Stimulated activated CD4-positive, alpha-beta T cell treated with anti-CD3 and anti-CD28 coated beads, Interleukin-4, amount 100 ng/mL, for 4 hours (primary cell): Measurements from ENCODE around the gene C19orf85.

Source experiments
- DNase-seq, 2 experiments: peaks; one replicate each; pipeline ENCODE4 v3.0.0-alpha.2; 2020

Gene C19orf85

DNA sequence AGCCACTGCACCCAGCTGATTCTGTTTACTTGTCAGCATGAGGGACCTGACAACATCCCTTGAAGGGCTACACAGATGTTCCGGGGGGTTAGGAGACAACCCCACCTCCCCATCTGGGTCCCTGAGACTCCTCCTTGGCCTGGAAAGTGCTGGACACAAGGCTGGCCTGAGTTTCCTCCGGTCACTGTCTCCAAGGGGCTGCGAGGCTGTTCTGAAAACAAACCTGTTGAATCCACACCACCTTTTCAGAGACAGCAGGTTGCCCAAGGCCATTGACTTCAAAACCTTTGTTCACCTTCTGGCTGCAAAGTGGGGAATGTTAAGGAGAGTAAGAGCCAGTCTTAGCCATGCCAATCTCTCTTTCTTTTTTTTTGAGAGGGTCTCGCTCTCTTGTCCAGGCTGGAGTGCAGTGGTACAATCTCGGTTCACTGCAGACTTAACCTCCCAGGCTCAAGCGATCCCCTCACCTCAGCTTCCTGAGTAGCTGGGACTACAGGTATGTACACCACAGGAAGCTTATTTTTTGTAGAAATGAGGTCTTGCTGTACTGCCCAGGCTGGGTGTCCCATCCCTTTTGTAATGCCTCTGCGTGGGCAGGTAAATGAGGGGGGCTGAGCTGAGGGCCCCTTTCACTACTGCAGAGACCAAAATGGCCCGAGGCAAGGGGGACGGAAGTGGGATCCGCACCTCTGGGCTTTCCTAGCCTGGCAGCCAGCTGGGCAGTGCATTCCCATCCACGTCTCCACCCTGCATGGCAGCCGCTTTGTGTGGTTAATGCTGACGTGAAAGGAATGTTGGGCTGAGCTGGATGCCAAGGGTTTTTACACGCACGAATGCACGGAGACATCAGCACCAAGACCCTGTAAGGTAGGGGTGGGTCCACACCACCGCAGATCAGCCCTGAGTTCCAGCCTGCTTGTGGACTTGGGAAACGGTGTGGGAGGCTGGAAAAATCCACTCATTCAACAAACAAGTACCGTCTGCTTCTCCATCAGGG, 10.0 kb upstream of the C19orf85 start:
- no peak for DNase-seq

DNA sequence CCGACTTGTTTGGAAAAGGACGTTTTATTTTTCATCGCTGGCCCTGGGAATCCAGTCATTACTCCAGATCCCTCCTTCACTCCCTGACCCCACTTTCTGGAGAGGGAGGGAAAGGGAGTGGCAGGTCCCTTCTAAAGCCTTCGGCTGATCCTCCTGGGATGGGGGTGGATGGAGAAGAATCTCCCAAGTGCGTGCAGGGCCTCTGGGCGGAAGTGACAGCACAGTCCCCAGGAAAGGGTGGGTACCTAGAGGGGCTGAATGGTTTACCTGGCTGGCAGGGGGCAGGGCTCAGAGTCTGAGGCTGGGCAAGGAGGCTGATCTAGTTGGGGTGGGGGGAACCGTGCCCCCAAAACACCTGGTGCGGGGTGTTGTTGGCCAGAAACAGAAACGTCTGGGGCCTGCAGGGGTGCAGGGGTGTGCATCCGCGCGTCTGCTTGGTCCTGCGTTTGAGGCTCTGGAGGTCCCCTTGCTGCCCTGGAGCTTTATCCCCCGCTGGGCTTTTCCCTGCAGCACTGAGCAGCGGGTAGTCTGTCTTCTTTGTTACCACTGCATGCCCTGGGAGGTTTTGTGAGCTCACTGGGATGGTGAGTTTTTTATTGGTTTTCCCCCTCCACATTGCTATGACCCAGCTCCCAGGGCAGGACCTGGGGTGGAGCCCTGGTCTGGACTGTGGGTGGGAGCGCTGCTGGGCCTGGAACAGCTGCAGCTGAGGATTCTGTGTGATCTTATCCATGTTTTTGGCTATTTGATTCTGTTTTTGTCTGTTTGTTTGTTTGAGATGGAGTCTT, 8.9 kb upstream of the C19orf85 start:
- DNase-seq, result no peak

GRCh38 chr19:55472463-55472862, 7.9 kb upstream of the C19orf85 start:
- DNase-seq, result no peak

GRCh38 chr19:55471266-55471665, 6.7 kb upstream of the C19orf85 start:
- no peak for DNase-seq

DNA sequence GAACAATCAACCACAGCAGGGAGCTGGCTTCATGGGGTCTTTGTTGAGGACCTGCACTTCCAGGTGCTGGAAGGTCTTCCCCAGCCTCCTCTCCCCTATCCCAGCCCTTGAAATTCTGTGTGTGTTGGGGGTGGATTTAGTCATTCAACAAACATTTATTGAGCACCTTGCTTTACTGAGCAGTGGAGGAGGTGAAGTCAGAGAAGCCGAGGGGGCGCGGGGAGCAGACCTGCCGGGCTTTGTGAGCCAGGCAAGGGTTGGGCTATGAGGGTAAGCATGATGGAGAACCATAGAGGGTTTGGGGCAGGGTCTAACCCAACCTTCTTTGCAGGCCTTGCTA, 3.5 kb upstream of the C19orf85 start:
- no peak for DNase-seq

DNA sequence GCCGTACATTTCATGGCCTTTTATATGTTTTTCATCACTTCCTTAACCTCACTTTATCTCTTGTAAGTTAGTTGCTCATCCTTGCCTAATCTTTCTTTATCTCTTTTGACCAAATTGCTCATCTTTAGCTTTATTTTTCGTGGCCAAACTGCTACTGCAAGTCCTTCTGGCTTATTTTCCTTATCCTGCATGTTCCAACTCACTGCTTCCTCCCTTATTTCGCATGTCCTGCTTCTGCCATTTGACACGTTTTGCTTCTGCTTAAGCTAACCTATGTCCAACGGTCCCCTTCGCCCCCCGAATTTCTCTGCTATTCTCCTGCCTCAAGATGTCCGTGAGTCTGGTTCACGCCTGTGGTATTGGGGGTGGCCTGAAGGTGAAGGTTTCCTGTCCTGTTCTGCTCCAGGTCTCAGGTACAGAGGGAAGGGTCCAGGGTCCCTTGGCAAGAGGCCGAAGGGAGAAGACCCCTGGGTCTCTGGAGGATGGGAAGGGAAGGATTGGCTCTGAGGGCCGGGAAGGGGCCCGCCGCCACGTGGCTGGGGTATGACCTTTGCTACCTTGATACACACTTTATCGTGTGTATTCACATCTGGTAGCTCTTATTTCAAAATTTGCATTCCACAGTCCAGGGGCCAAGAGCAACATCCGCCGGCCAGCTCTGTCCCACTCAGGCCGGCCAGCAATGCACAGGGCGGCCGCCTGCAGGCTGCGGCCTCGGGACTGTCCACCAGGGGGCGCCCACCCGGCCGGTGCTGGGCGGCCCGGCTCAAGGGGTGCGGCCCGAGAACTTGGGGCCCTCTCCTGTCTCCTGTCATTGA, 2.9 kb upstream of the C19orf85 start:
- DNase-seq, result peak; percentile 36 to 78

- no peak for DNase-seq
Measured at GRCh38 chr19:55466241-55466614, 1.7 kb upstream of the C19orf85 start.

GRCh38 chr19:55465460-55466240, 1.1 kb upstream of the C19orf85 start:
- DNase-seq, result no peak

DNA sequence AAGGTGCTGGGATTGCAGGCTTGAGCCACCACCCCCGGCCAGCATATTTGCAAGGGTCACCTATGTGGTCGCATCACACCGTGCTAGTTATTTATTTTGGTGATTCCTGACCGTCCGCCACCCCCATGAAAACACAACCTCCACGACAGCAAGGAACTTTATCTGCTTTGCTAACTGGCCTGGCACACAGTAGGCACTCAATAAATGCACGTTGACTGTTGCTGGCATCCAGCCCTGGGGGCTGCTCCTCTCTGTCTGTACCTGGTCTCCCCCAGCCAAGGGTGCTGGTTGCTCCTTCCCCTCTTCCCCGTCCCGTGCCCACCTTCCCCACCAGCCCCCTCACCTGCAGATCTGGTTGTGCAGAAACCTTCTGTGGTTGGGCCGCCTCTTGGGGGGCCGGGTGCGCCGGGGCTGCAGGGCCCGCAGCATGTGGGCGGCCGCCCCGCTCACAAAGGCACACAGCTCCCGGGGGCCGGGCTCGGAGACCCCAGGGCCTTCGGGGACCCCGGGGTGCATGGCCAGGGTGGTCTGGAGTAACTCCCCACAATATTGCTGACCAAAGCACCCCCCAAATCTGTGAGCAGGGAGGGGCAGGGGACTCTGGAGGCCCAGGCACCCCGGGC, 401 bp downstream of the C19orf85 start:
- no peak for DNase-seq

GRCh38 chr19:55463583-55464031, 944 bp downstream of the C19orf85 start:
- no peak for DNase-seq

DNA sequence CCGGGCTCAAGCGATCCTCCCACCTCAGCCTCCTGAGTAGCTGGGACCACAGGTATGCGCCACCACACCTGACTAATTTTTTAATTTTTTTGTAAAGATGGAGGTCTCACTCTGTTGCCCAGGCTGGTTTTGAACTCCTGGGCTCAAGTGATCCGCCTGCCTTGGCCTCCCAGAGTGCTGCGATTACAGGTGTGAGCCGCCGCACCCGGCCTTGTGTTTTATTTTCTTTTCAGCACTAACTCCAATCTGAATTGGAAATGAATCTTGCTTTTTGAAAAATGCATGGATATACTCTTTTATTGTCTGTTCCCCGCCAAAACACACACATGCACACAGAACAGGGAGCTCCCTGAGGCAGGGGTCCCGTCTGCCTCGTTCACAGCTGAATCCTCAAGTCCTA, 1.8 kb downstream of the C19orf85 start:
- no peak for DNase-seq

DNA sequence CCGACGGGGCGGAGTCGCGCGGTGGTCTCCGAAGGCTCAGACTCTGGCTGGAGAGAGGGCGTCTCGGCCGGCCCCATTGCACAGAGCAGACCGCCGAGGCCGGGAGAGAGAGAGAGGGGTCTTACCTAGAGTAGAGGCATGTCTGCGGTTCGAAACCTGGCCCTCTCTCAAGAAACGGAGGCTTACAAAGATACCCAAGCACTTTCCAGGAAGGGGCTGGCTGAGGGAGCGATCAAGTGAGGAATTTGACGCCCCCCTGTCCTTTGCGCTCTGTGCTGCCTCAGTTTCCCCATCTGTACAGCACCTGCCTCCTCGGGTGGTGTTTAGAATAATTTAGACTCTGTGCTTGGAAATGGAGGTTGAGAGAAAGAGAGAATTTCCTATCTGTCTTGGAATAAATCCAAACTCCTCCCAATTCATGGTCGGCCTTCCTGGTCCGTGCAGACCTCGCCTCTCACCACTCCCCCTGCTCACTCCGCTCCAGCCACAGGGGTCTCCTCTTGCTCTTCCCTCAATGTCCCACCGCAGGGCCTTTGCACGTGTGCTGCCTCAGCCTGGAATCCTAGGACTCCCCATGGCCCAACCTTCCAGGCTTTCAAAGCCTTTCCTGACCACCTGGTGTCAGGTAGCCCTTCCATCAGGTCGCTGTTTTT, 2.5 kb downstream of the C19orf85 start:
- DNase-seq, result no peak

DNA sequence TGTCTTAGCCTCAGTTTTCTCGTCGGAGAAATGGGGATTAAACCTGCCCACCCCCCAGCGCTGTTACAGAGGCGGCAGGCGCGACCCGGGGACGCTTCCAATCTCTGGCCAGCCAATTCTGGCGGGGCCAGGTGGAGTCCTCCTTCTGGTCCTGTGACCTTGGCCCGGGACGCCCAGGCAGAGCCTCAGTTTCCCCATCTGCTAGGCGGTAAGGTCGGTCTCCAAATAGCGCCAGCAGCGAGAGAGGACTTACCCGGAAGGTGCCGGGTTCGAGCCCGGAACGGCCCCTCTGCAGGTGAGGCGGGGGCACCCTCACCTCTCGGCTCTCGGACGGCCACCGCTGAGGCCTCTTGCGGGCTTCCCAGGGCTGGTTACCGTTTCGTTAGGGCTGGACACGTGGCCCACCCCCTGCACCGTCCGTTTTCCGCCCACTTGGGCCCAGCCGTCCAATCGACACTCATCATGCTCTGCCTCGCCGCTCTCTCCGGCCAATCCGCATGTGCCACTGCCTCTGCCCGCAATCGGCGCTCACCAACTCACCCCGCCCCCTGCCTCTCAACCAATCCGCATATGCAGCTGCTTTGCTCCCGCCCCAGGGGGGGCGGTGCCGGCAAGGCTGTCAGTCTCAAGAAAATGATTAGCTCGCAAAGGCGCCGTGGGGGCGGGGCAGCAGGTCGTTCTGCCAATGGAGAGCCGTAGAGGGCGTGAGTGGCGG, 3.1 kb downstream of the C19orf85 start, which contains the start of gene ISOC2:
Gene ISOC2, minus strand, starts transcription at position 384 of the 715 bp plus-strand sequence. CDS start 5,156 bp downstream, outside the sequence.
- DNase-seq, result peak; percentile 100

DNA sequence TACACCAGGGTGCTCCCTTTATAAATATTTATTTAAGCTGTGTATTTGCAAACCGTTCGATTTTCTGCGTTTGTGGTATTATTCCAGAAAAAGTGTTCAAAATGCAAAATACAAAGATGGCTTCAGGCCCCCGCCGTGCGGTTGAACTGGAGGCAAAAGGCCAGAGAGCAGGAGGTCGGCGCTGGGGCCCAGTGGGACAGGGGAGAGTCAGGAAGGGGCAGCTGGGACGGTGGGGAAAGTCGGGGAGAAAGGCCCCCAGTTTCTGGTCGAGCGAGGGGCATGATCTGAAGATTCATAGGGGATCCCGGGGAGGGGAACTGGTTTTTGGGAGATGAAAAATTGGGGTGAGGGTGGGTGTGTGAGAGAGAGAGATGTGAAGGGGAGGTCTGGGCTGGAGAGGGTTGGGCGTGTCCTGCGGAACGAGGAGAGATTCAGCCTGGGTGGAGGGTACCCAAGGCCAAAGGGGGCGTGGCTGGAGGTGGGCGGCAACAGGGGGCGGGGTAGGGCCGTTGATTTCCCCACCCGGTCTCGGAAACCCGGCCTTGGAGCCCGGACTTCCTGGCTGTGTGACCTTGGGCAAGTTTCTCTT, 3.8 kb downstream of the C19orf85 start:
- DNase-seq, result peak in 1 of 2 experiments; percentile 43

DNA sequence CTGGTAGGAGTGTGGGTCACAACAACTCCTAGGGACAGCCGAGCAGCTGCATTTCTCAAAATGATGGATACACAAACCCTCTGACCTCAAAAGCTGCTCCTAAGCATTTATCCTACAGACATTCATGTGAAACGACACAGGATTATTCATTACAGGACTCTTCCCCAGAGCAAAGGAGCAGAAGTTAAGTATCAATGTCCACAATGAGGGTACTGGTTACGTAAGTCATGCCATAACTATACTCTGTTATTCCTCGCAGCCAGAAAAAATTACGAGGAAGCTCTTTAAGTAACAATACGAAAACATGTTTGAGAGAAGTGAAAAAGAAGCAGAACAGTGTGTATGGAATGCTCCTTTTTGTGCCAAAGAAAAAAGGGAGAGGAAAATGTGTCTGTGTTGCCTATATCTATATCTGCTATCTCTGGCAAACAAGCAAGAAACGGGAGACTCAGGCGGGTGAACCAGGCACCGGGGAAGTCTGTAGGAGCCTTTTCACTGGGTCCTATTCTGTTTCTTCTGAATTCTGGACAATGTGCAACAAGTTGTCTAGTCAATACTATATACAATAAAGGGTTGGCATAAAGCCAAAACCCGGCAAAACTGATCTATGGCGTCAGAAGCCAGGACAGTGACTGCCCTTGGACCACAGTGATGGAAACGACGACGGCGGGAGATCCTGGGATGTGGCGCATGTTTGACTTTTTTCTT, 4.4 kb downstream of the C19orf85 start:
- no peak for DNase-seq

- DNase-seq, result no peak
Measured at GRCh38 chr19:55459551-55459949, 5.0 kb downstream of the C19orf85 start.

DNA sequence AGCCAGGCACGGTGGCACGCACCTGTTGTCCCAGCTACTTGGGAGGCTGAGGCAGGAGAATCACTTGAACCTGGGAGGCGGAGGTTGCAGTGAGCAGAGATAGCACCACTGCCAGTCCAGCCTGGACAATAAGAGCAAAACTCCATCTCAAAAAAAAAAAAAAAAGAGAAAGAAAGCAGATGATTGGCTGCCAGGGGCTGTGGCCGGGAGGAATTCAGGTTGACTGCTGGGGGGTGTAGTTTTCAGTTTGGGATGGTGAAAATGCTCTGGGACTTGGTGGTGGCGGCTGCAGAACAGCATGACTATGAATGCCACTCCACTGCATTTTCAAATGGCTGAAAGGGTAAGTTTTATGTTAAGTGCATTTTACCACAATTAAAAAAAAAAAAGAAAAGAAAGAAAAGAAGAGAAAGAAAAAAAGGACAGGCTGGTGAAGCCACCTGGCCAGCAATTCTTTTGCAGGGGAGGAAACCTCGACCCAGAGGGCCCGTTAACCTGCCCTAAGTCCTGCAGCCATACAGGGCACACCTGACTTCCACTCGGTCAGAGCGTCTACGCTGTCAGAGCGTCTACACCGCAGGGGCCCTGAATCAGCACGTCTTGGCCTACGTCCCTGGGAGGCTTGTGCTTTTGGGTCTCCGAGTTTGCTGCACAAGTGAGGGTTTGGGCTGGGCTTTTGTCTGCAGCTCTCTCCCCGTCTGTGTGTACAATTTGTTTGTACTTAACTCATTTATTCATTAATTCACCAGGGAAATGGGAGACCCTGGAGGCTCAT, 6.7 kb downstream of the C19orf85 start:
- no peak for DNase-seq

- DNase-seq, result no peak
Measured at GRCh38 chr19:55456347-55456746, 8.2 kb downstream of the C19orf85 start.
